Ecto neural progenitor cell (in vitro differentiated cells): ENCODE data around the gene SLFN12.
"Not testable (repeated sequence)": the region's sequence is repeated elsewhere in the genome, so short reads cannot be mapped to it uniquely, and the experiment has no call there.

ENCODE experiments used
- DNase-seq: peaks from one replicate; pipeline ENCODE4 v3.0.0-alpha.2; 2018; ENCODE audit warnings: low spot score

The SLFN12 gene

DNA sequence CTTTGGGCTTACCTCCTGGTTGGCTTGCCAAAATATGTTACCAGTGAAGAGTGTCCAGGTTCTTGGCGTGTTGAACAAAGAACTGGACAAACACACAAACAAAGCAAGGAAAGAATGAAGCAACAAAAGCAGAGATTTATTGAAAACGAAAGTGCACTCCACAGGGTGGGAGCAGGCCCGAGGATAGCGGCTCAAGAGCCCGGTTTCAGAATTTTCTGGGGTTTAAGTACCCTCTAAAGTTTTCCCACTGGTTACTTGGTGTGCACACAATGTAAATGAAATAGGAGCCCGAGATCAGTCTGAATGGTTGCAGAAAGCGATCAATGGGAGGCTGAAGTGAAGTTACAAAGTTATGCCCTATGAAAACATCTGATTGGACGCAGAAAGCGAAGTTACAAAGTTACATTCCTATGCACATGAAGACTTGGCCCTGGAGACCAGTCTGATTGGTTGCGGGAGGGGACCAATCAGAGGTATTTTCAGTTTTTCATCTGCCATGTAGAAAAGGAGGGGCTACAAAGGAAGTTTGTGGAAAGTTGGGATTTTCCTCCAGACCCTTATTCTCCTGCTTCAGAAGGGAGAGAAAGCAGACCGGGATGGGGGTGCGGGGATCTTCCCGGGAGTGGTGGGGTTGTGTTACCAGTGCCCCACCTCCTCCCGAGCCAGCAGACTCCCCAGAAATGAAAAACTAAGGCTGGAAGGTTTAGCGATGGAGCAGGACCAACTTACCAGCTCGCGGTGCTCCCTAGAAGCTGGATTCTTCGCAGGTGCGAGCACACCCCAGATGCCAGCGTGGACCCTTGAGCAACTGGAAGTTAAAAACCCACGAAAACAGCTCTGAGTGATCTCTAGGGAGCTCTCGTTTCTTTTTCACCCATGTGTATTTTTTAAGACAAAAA, at the start of gene SLFN12:
SLFN12 (minus strand) TSS at position 325 of the 899 bp plus-strand sequence. CDS start 9,472 bp downstream, outside the sequence.
- DNase-seq, result no peak

DNA sequence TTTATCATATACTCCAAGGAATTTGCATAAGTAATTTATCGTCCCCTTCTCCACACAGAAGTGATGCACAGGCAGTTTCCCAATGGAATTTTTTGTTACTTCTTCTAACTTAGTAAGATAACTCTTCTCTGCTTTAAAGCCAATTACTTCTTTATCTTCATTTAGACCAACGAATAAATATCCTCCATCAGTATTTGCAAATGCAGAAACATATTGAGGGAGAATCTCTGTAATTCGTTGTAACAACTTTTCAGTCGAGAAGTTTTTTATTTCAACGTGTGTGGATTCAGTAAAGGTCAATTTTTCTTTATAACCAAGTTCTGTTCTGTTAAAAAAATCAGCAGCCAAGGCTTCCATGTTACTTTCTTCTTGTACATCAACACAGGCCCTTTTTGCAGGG, 47.0 kb upstream of the SLFN12 start:
- DNase-seq, result no peak

DNA sequence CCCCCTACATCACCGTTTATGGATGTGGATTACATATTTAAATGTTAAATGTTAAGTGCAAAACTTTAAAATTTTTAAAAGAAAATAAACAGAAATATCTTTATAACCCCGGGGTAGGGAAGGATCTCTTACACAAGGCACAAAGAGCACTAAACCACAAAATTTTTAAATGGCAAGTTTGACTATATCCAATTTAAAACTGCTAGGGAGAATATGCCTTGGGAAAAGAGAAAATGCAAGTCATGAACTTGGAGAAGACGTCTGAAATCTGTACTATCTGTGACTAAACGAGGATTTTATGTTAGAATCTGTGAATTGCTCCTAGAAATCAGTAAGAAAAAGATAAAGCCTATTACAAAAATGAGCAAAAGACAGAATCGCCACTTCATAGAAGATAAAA, 44.9 kb upstream of the SLFN12 start:
- no peak for DNase-seq

DNA sequence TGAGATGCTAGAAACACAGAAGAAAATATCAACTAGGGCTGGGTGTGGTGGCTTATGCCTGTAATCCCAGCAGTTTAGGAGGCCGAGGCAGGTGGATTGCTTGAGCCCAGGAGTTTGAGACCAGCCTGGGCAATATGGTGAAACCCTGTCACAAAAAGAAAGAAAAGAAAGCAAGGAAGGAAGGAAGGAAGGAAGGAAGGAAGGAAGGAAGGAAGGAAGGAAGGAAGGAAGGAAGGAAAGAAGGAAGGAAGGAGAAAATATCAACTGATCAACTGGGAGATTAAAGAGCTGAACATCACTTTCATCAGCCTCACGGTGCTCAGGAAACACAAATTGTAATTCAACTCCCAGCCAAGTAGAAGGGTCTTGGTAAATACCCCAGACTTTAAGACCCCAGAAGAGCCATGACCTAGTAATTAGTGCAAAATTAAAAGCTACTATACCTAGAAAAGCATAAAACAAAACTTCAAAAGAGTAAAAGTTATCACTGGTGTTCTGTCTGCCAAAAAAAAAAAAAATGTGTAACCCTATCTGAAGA, 44.1 kb upstream of the SLFN12 start:
- no peak for DNase-seq

DNA sequence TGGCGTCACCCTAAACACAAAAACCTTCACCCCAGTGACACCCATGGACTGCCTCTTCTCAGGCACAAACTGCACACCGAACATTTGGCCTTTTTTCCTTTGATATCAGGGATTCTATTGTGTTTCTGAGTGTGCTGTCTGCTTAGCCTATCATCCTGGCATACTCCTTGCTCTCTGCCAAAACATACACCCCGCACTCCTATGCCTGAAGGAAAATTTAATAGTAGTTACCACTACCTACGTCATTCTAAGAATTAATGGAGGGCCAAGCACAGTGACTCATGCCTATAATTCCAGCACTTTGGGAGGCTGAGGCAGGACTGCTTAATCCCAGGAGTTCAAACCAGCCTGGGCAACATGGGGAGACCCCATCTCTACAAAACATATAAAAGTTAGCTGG, 36.2 kb upstream of the SLFN12 start:
- no peak for DNase-seq

DNA sequence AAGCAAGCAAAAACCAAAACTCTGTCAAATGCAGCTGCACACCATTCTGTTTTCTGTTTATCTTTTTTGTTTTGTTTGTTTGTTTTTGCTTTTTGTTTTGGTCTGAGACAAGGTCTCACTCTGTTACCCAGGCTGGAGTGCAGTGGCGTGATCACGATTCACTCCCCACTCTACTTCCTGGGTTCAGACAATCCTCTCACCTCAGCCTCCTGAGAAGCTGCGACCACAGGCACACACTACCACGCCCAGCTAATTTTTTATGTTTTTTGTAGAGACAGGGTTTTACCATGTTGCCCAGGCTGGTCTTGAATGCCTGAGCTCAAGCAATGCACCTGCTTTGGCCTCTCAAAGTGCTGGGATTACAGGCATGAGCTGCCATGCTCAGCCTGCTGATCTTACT, 35.5 kb upstream of the SLFN12 start:
- no peak for DNase-seq

DNA sequence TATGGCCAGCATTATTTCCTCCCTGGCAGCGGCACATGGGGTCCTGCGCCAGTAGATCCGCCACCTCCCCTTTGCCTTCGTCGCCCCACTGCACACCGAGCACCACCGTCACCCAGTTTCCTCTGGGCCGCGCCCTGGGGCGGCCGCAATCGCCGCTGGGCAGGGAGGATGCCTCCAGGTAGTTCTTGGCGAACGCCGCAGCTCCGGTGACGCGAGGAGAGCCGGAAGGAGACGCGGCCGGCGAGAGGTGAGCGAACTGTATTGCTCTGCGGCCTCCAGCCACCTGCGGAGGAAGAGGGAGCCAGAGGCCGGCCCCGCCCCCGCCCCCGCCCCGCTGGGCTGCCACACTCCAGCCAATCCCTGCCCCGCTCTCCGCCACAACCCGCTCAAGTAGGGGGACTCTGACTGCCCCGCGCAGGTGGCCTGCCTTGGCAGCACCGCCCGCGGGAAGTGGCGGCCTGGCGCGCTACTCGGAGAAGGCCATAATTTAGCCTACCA, 28.1 kb upstream of the SLFN12 start:
- peak; percentile 85 for DNase-seq

DNA sequence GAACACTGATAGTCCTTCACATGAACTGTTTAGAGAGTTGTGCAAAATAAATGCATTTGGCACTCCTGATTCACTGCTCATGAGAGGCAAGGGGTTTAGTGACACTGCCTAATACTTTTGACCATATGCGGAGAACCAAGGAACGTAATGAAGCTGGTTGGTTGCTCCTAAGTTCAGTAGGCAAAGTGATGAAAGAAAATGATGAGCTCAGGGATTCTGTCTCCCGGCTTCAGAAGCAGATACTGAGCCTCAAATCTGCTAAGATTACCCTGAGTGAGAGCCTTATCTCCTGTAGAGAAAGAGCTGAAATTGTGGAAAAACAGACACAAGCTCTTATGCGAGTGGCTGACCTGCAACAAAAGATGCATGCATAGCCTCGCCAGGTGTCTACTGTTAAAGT, 21.7 kb upstream of the SLFN12 start:
- DNase-seq, result not testable (repeated sequence)

DNA sequence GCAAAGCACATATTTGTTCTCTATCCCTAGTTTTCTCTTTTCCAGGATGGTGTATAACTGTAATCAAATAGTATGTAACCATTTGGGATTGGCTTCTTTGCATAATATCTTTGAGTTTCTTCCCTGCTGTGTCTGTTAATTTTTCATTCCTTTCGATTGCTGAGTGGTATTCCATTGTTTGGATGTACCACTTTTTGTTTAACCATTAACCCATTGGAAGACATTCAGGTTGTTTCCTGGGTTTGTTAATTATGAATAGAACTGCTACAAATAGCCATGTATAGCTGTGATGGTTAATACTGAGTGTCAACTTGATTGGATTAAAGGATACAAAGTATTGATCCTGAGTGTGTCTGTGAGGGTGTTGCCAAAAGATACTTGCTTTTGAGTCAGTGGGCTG, 20.9 kb upstream of the SLFN12 start:
- no peak for DNase-seq

DNA sequence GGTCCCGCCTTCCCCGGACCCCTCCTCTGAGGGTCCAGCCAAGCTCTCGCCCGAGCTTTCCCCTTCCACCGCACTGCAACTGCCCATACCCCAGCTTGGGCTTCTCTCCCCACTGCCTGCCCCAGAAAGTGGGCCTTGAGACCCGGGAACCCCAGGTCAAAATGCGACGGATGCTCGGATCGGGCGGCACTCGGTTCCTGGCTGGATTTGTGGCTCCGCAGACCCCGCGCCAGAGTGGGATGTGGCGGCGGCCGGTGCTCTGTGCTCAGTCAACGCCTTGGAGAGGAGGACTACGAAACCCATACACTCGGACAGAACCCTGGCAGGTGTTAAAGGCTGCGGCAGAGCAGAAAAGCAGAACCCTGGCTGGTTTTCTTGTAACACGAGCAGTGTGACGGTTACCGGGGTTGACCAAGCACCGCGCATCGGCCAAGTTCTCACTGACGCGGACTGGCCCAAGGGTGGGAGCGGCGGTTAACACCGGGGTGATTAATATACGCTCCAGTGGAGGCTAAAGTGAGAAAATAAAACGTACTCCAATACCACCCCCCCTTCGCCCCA, 17.2 kb upstream of the SLFN12 start:
- no peak for DNase-seq

DNA sequence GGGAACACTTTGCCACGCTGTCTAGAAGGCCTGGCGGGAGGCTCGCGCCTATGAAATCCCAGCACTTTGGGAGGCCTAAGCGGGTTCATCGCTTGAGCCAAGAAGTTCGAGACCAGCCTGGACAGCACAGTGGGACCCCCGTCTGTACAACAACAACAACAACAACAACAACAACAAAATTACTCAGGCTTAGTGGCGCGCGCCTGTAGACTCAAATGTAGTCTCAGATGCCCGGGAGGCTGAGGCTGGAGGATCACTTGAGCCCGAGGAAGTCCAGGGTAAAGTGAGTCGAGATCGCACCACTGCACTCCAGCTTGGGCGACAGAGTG, 16.6 kb upstream of the SLFN12 start:
- DNase-seq, result no peak

DNA sequence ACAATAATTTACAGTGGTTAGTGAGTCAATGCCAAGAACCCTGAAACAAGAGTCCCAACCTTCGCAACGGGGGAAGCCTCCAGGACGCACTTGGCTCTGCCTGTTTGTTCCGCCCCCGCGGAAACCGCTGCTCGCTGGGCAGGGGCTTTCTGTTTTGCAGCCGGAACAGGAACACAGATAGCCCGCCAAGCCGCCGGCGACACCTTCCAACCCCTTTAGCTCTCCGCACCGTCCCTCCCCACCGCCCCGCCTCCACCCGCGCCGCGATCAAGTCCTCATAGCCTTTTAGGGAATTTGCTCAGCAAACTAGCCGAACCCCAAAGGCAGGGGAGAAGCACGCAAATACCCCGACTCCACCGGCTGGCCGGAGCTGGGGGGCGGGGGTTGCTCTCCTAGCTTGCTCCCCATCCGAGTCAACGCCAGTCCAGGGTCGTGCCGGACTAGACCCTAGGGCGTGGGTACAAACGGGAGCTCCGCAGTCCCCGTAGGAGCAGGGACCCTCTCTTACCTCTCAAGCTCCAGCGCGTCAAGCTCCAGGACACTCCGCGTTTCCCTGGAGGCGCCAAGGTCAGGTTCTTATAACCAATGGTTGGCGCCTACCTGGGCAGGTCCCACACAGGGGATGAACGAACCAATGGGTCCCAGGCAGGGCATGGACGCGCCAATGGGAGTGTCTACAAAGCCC, 16.1 kb upstream of the SLFN12 start, which contains the start of gene SLFN13:
SLFN13 (minus strand) TSS at position 553 of the 685 bp plus-strand sequence. CDS start 3,086 bp downstream, outside the sequence.
- peak; percentile 83 for DNase-seq

DNA sequence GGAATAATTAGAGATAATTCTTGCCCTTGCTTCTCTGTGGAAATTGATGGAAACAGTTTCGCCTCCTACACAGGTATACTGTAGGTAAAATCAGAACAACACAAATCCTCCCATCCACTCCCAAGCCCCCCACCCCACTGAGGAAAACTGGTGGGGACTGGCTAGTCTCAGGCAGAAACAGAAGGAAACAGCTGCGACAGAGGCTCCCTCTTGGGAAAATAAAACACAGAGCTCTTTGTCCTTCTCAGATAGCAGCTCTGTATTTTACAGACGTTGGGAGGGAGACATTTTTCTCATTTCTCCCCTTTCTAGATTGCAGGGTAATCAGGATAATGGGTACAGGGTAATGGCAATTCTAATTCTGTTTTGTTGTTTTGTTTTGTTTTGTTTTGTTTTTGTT, 15.2 kb upstream of the SLFN12 start:
- DNase-seq, result no peak

DNA sequence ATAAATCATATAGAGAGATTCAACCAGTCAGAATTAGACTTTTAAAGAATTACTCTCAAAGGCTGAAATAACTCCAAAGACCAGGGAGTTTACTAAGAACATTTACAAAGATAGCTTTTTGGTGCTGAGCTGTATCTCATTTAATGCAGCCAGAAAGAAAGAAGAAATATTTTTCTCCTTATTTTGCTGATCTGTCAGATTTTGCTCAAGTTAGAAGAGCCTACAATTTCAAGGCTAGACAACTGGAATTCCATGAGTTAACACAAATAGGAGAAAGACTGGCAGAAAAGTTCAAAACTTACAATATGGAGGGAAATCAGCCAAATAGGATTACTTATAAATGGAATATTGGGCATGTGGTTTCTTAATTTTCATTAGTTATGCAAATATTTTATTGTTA, 6.1 kb upstream of the SLFN12 start:
- no peak for DNase-seq

DNA sequence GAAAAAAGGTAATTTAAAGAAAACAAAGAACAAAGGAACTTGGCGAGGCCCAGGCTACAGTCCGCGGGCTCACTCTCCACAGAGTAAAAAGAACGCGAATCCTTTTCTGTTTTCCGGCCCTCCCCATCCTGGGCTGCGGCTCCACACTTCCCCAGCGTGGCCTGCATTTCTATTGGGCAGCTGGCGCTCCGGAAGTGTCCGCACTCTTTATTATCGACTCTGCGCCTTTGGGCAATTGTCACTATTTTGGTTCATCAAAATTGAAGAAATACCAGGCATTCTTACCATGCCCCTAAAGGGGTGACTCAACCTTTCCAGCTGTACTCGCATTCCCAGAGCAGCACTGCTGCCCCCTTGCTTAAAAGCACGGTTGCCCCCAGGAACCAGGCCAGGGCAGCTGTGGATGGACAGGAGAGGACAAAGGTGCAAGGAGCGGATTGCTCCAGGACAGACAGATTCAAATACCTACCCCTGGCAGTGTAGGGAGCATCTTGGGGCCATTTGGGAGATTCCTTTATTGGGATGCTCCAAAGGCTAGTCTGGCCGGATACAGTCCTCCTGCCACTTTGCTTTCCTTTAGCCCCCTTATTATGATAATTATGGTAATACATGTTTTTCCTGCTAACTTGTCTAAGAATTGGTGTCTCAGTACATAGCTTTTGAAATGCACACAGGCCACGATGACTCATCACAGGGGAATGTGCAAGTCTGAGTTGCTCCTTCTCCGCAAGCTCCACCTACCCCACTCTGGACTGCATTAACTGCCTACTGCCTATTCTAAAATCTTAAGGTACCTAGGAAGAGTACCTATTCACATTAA, 985 bp upstream of the SLFN12 start:
- no peak for DNase-seq

DNA sequence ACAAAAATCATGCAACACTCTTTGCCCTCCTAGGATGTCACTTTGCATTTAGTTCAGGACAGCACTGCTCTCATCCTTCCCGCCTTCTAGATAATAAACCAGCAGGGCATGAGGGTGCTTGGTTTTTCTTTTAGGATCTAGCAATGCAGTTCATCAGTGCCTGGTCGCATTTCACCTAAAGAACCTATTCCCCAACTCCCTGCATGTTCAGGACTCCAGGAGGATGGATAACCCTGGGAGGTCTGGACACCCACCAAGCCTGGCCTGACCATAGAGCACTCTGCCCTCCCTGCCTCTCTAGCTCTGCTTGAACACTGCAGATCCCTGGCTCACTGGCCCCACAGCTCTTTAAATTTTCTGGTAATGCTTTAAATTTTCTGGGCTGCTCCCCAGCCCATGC, 2.6 kb downstream of the SLFN12 start:
- DNase-seq, result no peak

DNA sequence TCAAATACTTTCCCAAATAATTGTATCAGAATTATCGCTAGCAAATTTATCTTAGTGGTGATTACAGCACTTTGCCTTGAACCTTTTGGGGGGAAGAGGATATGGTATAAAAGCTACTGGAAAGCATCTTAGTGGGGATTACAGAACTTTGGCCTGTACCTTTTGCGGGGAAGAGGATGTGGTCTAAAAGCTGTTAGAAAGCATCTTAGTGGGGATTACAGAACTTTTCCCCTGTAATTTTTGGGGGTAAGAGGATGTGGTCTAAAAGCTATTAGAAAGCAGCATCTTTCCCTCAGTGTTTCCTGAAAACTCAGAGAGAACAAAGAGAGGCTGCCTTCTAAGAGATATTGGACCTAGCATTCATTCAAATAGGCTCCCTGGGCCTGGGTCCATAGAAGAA, 4.1 kb downstream of the SLFN12 start:
- DNase-seq, result no peak

DNA sequence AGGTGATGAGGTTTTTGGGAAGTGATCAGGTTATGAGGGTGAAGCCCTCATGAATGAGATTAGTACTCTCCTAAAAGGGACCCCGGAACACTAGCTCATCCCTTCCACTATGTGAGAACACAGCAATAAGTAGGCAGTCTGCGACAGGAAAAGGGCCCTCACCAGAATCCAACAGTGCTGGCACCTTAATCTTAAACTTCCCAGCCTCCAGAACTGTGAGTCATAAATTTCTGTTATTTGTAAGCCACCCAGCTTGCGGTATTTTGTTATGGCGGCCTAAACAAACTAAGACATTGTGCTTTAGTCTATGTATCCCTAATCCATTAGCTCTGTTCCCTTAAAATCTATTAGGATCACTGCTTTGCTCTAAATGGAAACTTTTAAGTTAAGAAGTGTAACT, 8.5 kb downstream of the SLFN12 start:
- no peak for DNase-seq

DNA sequence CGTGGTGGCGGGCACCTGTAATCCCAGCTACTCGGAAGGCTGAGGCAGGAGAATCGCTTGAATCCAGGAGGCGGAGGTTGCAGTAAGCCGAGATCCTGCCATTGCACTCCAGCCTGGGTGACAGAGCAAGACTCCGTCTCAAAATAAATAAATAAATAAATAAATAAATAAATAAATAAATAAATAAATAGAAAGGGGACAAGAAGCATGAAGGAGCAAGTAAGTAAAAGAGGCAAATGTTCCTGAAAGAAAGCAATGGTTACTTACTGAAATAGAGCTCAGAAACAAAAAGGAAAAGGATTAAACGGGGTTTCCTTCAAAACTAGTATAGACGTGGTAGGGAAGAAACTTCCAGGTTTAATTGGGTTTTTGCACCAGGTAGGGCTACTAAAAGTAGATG, 11.2 kb downstream of the SLFN12 start:
- DNase-seq, result not testable (repeated sequence)

DNA sequence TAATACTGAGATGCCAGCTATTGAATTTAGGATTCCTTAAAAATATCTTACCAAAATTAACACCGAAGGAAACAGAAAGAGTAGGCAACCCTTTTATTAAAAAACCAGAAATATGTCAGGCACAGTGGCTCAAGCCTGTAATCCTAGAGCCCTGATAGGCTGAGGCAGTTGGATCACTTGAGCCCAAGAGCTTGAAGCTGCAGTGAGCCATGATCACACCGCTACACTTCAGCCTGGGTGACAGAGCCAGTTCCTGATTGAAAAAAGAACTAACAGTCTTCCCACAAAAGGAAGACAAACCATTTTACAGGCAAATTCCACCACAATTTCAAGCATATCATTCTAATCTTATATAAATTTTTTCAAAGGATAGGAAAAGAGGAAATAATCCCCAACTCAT, 15.6 kb downstream of the SLFN12 start:
- no peak for DNase-seq

DNA sequence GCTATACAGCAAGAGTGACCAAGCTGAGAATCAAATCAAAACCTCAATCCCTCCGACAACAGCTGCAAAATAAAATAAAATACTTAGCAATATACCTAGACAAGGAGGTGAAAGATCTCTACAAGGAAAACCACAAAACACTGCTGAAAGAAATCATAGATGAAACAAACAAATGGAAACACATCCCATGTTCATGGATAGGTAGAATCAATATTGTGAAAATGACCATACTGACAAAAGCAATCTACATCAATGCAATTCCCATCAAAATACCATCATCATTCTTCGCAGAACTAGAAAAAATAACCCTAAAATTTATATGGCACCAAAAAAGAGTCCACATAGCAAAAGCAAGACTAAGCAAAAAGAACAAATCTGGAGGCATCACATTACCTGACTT, 17.6 kb downstream of the SLFN12 start:
- DNase-seq, result not testable (repeated sequence)

DNA sequence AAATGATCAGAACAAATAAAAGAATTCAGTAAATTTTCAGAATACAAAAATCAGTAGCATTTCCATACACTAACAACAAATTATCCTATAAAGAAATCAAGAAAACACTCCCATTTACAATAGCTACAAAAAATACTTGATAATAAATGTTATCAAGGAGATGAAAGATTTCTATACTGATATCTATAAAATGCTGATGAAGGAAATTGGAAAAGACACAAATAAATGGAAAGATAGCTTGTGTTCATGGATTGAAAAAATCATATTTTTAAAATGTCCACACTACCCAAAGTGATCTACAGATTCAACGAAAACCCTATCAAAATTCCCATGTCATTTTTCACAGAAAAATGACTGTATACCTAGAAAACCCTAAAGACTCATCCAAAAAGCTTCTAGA, 18.1 kb downstream of the SLFN12 start:
- DNase-seq, result no peak
